Stimulated activated CD4-positive, alpha-beta T cell treated with anti-CD3 and anti-CD28 coated beads, Interleukin-15, amount 100 ng/mL, for 24 hours (primary cell): ENCODE measurements around the gene NEU1.
"Not testable (repeated sequence)": the region's sequence is repeated elsewhere in the genome, so short reads cannot be mapped to it uniquely, and the experiment has no call there.

Experiments
- DNase-seq: peaks from one replicate; pipeline ENCODE4 v3.0.0-alpha.2; 2020

Gene NEU1

GRCh38 chr6:31815025-31815838, 47.4 kb downstream of the NEU1 start, which contains the start of the genes HSPA1A and HSPA1L:
HSPA1A (plus strand) TSS chr6:31815543; CDS start chr6:31815757, 214 bp downstream.
HSPA1L (minus strand) TSS chr6:31815283; CDS start chr6:31811972, 3,311 bp downstream.
- DNase-seq: peak; percentile 81

- peak; percentile 83 for DNase-seq
Measured at GRCh38 chr6:31814677-31815024, 48.0 kb downstream of the NEU1 start.

GRCh38 chr6:31813465-31813849, 49.2 kb downstream of the NEU1 start:
- DNase-seq: no peak

GRCh38 chr6:31811645-31812044, 51.0 kb downstream of the NEU1 start:
- no peak for DNase-seq

GRCh38 chr6:31808599-31808998, 54.0 kb downstream of the NEU1 start:
- DNase-seq: not testable (repeated sequence)
